Measurements from ENCODE around the gene HEPH.
"Not testable (repeated sequence)": the region's sequence is repeated elsewhere in the genome, so short reads cannot be mapped to it uniquely, and the experiment has no call there.

The HEPH gene

DNA sequence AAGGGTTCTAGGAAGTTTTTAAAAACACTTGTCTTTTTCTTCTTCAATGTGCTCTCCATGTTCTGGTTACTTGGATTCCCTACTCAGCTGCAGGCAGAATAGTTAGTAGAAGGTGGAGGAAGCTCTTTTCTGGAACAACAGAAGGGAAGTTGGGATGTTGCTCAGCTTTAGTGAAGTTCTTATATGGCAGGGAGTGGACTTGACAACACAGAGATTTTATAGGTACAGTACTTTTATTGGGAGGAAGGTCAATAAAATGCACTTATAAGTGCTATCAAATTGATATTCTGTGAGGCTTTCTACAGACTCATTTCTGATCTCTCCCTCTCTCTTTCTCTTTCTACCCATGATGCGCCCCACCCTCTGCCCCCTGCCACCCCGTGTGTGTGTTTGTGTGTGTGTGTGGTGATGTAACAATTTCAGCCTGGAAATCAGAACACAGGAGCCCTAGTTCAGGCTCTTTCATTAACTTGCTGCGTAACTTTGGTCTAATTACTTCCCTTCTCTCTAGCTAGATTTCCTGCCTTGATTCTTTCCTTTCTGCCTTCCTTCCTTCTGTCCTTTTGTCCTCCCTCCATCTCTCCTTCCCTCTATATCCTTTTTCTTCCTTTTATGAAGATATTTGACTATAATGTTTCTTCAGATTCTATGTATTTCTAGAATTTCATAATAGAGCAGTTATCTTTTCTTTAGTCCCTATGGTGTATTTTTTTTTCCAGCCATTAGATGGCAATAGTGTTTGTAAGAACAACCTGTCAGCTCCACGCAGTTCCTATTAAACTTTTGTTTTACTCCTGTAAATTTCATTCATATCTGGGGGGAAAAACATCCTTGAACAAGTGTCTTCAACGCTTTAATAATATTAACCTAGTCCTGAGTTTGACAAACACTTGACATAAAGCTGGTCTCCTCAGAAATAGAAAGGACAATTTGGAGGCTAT, 37.1 kb downstream of the HEPH start:
- Histone ChIP-seq H3K4me3 (ENCODE audit: low read length in 2 of 2) (no peak overlapping the region), H3K27ac (ENCODE audit: low read length) (no peak overlapping the region), H3K27me3 (ENCODE audit: control insufficient read depth in 1 of 2, insufficient read depth in 2 of 2, low read length in 2 of 2) (peaks cover 0 to 2% of the 10 kb centered on the region in 2 donors), H3K9me3 (ENCODE audit: control insufficient read depth in 2 of 2, low read length in 2 of 2) (no peaks in the 10 kb centered on the region), H3K36me3 (ENCODE audit: control insufficient read depth in 2 of 2, insufficient read depth in 2 of 2, low read length in 2 of 2) (peaks cover 0 to 5% of the 10 kb centered on the region in 2 donors), H3K9ac (ENCODE audit: low read length in 2 of 2) (no peak overlapping the region), H3K4me1 (ENCODE audit: control insufficient read depth, insufficient read depth, low read length) (no peaks in the 10 kb centered on the region)

- Histone ChIP-seq H3K4me1 (ENCODE audit: control insufficient read depth, insufficient read depth, low read length) (no peaks in the 10 kb centered on the region), H3K36me3 (ENCODE audit: control insufficient read depth in 2 of 2, insufficient read depth in 2 of 2, low read length in 2 of 2) (peaks cover 0 to 5% of the 10 kb centered on the region in 2 donors), H3K4me3 (ENCODE audit: low read length in 2 of 2) (no peak overlapping the region), H3K9ac (ENCODE audit: low read length in 2 of 2) (no peak overlapping the region), H3K9me3 (ENCODE audit: control insufficient read depth in 2 of 2, low read length in 2 of 2) (no peaks in the 10 kb centered on the region), H3K27me3 (ENCODE audit: control insufficient read depth in 1 of 2, insufficient read depth in 2 of 2, low read length in 2 of 2) (peaks cover 0 to 2% of the 10 kb centered on the region in 2 donors), H3K27ac (ENCODE audit: low read length) (no peak overlapping the region)
Observed at GRCh38 chrX:66203114-66203513, 39.1 kb downstream of the HEPH start.

DNA sequence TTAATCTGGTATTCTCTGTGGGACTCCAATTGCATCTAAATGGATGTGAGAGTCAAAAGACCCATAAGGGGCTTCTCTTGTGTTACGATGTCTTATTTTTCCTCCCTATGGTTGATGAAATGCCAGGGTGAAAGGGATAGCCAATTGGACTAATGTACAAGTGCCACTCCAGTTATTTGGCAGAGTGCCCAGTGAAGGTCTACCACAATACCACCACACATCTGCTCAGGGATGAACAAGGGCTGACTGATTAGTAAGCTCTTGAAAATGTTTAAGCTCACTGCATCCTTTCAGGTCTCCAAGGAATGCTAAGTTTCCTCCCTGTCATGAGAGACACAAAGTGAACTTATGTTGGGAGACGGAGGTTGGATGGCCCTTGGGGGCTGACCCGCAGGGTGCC, 57.8 kb downstream of the HEPH start:
- no peak overlapping the region for H3K9ac ChIP-seq (ENCODE audit: low read length in 2 of 2)
- H3K27ac ChIP-seq (ENCODE audit: low read length), result no peak overlapping the region
- H3K9me3 ChIP-seq (ENCODE audit: control insufficient read depth in 2 of 2, low read length in 2 of 2), result no peaks in the 10 kb centered on the region
- no peaks in the 10 kb centered on the region for H3K4me1 ChIP-seq (ENCODE audit: control insufficient read depth, insufficient read depth, low read length)
- no peaks in the 10 kb centered on the region for H3K27me3 ChIP-seq (ENCODE audit: control insufficient read depth in 1 of 2, insufficient read depth in 2 of 2, low read length in 2 of 2)
- no peak overlapping the region for H3K4me3 ChIP-seq (ENCODE audit: low read length in 2 of 2)
- H3K36me3 ChIP-seq (ENCODE audit: control insufficient read depth in 2 of 2, insufficient read depth in 2 of 2, low read length in 2 of 2), result no peaks in the 10 kb centered on the region

GRCh38 chrX:66232296-66232695, 68.2 kb downstream of the HEPH start:
- Histone ChIP-seq H3K27ac (ENCODE audit: low read length) (no peak overlapping the region), H3K9me3 (ENCODE audit: control insufficient read depth in 2 of 2, low read length in 2 of 2) (peaks cover 0 to 3% of the 10 kb centered on the region in 2 donors), H3K9ac (ENCODE audit: low read length in 2 of 2) (no peak overlapping the region), H3K4me1 (ENCODE audit: control insufficient read depth, insufficient read depth, low read length) (no peaks in the 10 kb centered on the region), H3K27me3 (ENCODE audit: control insufficient read depth in 1 of 2, insufficient read depth in 2 of 2, low read length in 2 of 2) (peaks cover 0 to 3% of the 10 kb centered on the region in 2 donors), H3K4me3 (ENCODE audit: low read length in 2 of 2) (no peak overlapping the region), H3K36me3 (ENCODE audit: control insufficient read depth in 2 of 2, insufficient read depth in 2 of 2, low read length in 2 of 2) (no peaks in the 10 kb centered on the region)

GRCh38 chrX:66233209-66233608, 69.2 kb downstream of the HEPH start:
- H3K9me3 ChIP-seq (ENCODE audit: control insufficient read depth in 2 of 2, low read length in 2 of 2), result peaks cover 0 to 3% of the 10 kb centered on the region in 2 donors
- no peak overlapping the region for H3K27ac ChIP-seq (ENCODE audit: low read length)
- H3K36me3 ChIP-seq (ENCODE audit: control insufficient read depth in 2 of 2, insufficient read depth in 2 of 2, low read length in 2 of 2), result no peaks in the 10 kb centered on the region
- no peak overlapping the region for H3K4me3 ChIP-seq (ENCODE audit: low read length in 2 of 2)
- no peak overlapping the region for H3K9ac ChIP-seq (ENCODE audit: low read length in 2 of 2)
- no peaks in the 10 kb centered on the region for H3K4me1 ChIP-seq (ENCODE audit: control insufficient read depth, insufficient read depth, low read length)
- peaks cover 0 to 3% of the 10 kb centered on the region in 2 donors for H3K27me3 ChIP-seq (ENCODE audit: control insufficient read depth in 1 of 2, insufficient read depth in 2 of 2, low read length in 2 of 2)

DNA sequence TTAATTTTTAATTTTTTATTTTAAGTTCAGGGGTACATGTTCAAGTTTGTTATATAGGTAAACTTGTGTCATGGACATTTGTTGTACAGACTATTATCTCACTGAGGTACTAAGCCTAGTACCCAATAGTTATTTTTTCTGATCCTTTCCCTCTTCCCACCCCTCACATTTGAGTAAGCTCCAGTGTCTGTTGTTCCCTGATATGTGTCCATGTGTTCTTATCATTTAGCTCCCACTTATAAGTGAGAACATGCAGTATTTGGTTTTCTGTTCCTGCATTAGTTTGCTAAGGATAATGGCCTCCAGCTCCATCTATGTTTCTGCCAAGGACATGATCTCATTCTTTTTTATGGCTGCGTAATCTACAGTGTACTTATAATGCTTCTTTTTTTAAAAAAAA, 69.9 kb downstream of the HEPH start:
- H3K27me3 ChIP-seq (ENCODE audit: control insufficient read depth in 1 of 2, insufficient read depth in 2 of 2, low read length in 2 of 2); H3K9ac ChIP-seq (ENCODE audit: low read length in 2 of 2); H3K4me1 ChIP-seq (ENCODE audit: control insufficient read depth, insufficient read depth, low read length): not testable (repeated sequence)

GRCh38 chrX:66255359-66255967, 91.4 kb downstream of the HEPH start:
- H3K9ac ChIP-seq (ENCODE audit: low read length in 2 of 2), result no peak overlapping the region
- H3K27me3 ChIP-seq (ENCODE audit: control insufficient read depth in 1 of 2, insufficient read depth in 2 of 2, low read length in 2 of 2), result no peaks in the 10 kb centered on the region
- H3K9me3 ChIP-seq (ENCODE audit: control insufficient read depth in 2 of 2, low read length in 2 of 2), result no peaks in the 10 kb centered on the region
- no peaks in the 10 kb centered on the region for H3K4me1 ChIP-seq (ENCODE audit: control insufficient read depth, insufficient read depth, low read length)
- H3K36me3 ChIP-seq (ENCODE audit: control insufficient read depth in 2 of 2, insufficient read depth in 2 of 2, low read length in 2 of 2), result peaks cover 4 to 5% of the 10 kb centered on the region in 2 donors
- no peak overlapping the region for H3K4me3 ChIP-seq (ENCODE audit: low read length in 2 of 2)
- no peak overlapping the region for H3K27ac ChIP-seq (ENCODE audit: low read length)

More for the DNA sequence above, 69.9 kb downstream of the HEPH start:
- not testable (repeated sequence) for H3K27ac ChIP-seq (ENCODE audit: low read length); H3K4me3 ChIP-seq (ENCODE audit: low read length in 2 of 2); H3K36me3 ChIP-seq (ENCODE audit: control insufficient read depth in 2 of 2, insufficient read depth in 2 of 2, low read length in 2 of 2); H3K9me3 ChIP-seq (ENCODE audit: control insufficient read depth in 2 of 2, low read length in 2 of 2)

DNA sequence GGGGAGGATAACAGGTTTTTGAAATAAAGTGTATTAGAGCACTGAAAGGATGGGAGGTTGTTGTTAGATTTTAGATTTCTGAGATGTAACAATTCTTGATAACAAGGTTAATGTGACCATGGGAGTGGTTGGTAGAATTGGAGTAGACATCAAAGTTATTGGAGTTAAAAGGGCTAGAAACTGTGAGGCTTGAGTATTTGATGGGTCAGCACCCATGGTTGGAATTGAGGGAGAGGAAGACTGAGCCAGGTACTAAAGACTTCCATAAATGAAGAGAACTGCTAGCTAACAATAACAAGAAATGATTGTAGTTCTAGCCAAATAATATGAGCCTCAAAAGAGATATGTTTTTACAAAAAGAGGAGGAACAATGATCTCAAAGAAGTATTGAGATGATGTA, 98.8 kb downstream of the HEPH start:
- no peak overlapping the region for H3K9ac ChIP-seq (ENCODE audit: low read length in 2 of 2)
- H3K9me3 ChIP-seq (ENCODE audit: control insufficient read depth in 2 of 2, low read length in 2 of 2), result peaks cover 0 to 3% of the 10 kb centered on the region in 2 donors
- no peak overlapping the region for H3K27ac ChIP-seq (ENCODE audit: low read length)
- H3K4me1 ChIP-seq (ENCODE audit: control insufficient read depth, insufficient read depth, low read length), result no peaks in the 10 kb centered on the region
- H3K27me3 ChIP-seq (ENCODE audit: control insufficient read depth in 1 of 2, insufficient read depth in 2 of 2, low read length in 2 of 2), result no peaks in the 10 kb centered on the region
- H3K4me3 ChIP-seq (ENCODE audit: low read length in 2 of 2), result no peak overlapping the region
- H3K36me3 ChIP-seq (ENCODE audit: control insufficient read depth in 2 of 2, insufficient read depth in 2 of 2, low read length in 2 of 2), result peaks cover 6 to 28% of the 10 kb centered on the region in 2 donors
